GM11168 (cell line): ENCODE measurements around the gene LDLRAD2.

Experiments
- in situ Hi-C: fragments of 300-500 bp; cut with MboI; formaldehyde crosslinking; loops from one replicate; pipeline ENCODE4 v1.12.0; 2022; ENCODE audit warnings: low sequenced_read_pairs; ENCODE audit not compliant: unreplicated experiment

Gene LDLRAD2

DNA sequence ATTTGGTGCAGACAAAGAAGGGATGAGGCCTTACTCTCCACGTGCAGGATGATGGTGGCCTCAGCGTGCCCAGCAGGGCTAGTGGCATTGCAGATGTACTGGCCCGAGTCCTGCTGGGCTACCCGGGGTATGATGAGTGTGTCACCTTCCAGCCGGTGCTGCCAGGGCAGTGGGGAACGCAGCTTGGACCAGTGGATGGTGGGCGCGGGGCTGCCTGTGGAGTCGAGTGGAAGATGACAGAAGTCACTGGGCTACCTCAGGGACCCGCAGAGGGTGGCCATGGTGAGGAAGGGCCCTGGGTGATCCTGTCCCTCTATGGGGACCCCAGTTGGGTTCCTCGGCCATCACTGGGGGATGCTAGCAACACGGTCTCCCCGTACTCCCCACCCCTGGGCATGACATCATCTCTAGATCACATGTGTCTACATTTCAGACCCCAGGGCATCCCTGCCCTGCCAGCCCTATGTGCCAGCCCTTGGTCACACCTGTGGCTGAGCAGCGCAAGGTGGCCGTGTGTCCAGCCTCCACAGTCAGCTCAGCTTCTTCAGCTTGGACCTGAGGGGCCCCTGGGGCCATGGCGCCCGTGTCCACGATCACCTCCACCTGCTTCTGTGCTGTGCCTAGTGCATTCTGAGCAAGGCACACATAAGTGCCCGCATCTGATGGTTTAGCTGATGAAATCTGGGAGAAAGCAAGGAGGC is 27.4 kb downstream of the LDLRAD2 start:
- in situ Hi-C loops = no loop called here

GRCh38 chr1:21840981-21841380 is 28.9 kb downstream of the LDLRAD2 start:
- in situ Hi-C loops = no loop called here

DNA sequence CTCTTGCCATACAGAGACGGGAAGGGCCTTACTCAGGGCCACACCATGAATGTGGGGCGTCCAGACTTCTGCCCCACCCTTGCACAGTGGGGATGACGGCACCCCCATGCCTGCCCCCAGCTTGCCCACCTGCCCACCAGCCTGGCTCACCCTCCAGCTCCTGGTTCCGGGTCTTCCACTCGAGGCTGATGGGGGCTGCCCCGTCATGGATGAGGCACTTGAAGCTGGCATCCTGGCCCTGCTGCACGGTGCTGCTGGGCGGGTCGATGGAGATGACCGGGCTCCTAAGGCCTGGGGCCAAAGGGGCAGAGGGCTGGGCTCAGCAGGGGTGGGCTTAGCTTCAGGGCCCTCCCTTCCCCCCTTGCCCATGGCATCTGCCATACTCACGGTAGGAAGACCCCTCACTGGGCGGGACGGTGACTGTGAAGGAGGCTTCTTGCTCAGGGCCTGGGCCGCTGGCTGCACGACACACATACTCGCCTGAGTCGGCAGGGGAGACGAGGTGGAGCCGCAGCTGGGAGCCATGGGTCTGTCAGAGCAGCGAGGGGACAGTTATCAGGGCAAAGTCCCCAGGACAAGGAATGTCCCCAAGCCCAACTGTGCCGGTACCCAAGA is 29.9 kb downstream of the LDLRAD2 start:
- in situ Hi-C loops = no loop called here

GRCh38 chr1:21842606-21843162 is 30.6 kb downstream of the LDLRAD2 start:
- in situ Hi-C loops = no loop called here

DNA sequence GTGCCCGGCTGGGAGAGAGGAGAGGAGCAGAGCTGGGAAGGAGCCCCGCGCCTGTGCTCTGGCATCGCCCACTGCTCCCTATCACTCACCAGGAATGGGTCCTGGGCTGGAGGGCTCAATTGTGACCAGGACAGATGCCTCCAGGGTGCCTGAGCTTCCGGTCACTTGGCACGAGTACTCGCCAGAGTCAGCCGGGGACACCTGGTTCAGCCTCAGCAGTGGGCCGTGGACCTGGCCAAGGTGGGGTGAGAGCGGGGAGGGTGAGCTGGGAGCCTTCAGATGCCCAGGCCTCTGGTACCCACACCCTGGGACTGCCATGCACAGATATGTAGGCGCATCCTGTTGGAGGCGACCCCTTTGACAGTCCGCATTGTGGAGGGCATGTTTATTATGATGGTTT is 31.1 kb downstream of the LDLRAD2 start:
- in situ Hi-C loops = no loop called here

DNA sequence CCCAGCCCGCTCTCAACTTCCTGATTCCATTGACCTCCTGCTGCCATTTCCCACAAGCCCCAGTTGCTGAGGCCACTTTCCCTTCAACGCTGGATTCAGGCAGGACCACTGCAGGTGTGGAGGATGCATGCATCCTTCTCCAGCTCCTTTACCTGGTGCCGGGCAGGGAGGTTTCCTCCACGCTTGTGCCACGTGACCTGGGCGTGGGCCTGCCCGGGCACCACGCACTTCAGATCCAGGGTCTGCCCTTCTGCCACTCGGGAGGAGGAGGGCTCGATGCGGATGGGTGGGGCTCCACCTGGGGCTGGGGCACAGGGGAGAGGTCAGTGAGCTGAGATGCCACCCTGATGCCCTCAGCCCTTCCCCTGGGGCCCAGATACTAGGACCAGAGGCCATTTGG is 31.9 kb downstream of the LDLRAD2 start:
- in situ Hi-C loops = no loop called here

GRCh38 chr1:21845646-21846641 is 33.9 kb downstream of the LDLRAD2 start:
- in situ Hi-C loops = no loop called here

GRCh38 chr1:21847223-21848205 is 35.4 kb downstream of the LDLRAD2 start:
- in situ Hi-C loops = no loop called here

DNA sequence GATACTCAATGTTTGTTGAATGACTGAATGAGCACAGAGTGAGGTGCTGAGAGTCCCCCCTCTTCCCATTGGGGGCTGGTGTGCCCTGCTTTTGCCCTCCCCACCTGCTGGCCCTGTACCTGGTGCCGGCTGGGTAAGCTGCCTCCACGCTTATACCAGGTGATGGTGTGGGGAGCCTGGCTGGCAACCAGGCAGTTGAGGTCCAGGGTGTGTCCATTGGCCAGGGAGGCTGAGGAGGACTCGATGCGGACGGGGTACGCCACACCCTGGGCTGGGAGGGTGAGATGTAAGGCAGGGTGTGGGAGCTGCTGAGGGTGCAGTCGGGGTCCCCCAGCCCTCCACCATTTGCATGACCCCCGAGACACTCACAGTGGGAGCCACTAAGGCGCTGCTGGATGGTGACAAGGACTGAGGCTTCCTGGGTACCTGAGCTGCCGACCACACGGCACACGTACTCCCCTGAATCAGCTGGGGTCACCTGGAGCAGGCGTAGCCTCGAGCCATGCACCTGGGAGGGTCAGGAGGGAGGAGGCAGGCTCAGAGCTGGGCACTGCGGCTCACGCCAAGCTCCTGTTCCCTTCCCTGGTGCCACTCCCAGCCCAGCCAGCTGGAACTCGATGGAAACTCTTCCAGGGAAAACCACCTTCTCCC is 36.6 kb downstream of the LDLRAD2 start:
- in situ Hi-C loops = no loop called here

GRCh38 chr1:21849909-21850576 is 38.0 kb downstream of the LDLRAD2 start:
- in situ Hi-C loops = no loop called here

- in situ Hi-C loops = no loop called here
Observed at GRCh38 chr1:21851430-21852250, 39.6 kb downstream of the LDLRAD2 start.

DNA sequence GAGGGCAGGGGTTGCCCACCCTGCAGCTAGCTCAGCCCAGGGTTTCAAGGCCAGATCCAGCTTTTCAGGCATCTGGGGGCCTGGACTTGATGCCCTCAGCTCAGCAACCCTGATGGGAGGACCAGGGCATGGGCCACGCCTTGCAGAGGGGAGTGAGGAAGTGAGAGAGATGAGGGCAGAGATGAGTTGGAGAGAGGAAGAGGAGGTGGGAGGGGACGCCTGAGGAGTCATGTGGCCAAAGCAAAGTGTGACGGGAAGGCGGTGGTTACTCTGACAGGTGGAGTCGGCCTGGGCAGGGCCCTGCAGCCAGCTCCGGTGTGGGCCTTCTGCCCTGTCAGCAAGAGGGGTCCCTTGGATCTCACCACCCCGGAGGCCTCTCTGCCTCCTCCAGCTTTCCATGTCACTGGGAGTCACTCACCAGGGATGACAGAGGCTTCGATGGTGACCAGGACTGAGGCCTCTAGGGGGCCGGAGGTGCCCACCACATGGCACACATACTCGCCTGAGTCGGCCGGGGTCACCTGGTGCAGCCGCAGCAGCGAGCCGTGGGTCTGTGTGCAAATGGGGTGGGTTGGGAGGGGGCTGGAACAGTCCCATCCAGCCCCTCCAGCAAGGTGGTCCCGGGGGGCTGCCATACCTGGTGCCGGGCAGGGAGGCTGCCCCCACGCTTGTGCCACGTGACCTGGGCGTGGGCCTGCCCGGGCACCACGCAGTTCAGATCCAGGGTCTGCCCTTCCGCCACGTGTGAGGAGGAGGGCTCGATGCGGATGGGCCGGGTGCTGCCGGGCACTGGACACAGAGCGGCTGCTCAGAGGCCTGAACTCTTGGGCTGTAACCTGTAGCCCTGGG is 40.4 kb downstream of the LDLRAD2 start:
- in situ Hi-C loops = no loop called here

- in situ Hi-C loops = no loop called here
Observed at GRCh38 chr1:21853131-21853427, 41.0 kb downstream of the LDLRAD2 start.

- in situ Hi-C loops = no loop called here
Observed at GRCh38 chr1:21854090-21854750, 42.2 kb downstream of the LDLRAD2 start.

DNA sequence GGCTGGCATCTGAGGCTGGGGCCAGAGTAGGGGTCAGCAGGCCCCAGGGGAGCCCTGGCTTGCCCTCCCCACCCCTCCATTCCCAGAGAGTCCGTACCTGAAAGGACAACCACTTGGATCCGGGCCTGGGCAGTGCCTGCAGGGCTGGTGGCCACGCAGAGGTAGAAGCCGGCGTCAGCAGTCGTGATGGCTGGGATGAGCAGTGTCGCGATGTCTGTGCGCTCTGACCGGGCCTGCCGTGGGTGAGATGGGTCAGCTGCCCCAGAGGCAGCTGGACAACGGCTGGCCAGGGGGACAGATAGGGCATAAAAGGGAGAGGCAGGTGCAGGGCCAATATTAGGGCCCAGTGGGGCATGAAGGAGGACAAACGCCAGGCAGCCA is 42.7 kb downstream of the LDLRAD2 start:
- in situ Hi-C loops = no loop called here

- in situ Hi-C loops = no loop called here
Observed at GRCh38 chr1:21855257-21856096, 43.4 kb downstream of the LDLRAD2 start.
